Aorta (tissue), 5 donors: ENCODE measurements around the gene CATSPERD. TPM values are rescaled to one million over a fixed set of nuclear protein-coding genes. Genes with fewer than 3 reads are reported as not detected.

Experiments used
- ATAC-seq: fragments of 200-7000 bp; cut with Tn5 transposase; one replicate; pipeline ENCODE4 v1.9.1; 2022; ENCODE audit warnings: moderate library complexity; ENCODE audit not compliant: low FRiP score
- DNase-seq, 2 donors: peaks; one replicate each; pipeline ENCODE4 v3.0.0-alpha.2; 2020
- H3K27ac ChIP-seq, 2 donors: one replicate each; pipeline ENCODE4 v1.5.1; 2013; ENCODE audit warnings: low read length in 2 of 2, mild to moderate bottlenecking in 2 of 2, moderate library complexity in 2 of 2, control low read depth in 1 of 2, inconsistent platforms in 1 of 2, low read depth in 1 of 2
- H3K27me3 ChIP-seq, 2 donors: one replicate each; pipeline ENCODE4 v1.6.1; 2013; ENCODE audit warnings: control low read depth in 1 of 2, low read length in 1 of 2, mild to moderate bottlenecking in 1 of 2, moderate library complexity in 1 of 2; ENCODE audit not compliant: insufficient read depth in 2 of 2, control insufficient read depth in 1 of 2
- H3K36me3 ChIP-seq, 2 donors: one replicate each; pipeline ENCODE4 v1.6.1; 2013; ENCODE audit warnings: control low read depth in 1 of 2, low read length in 1 of 2, mild to moderate bottlenecking in 1 of 2; ENCODE audit not compliant: insufficient read depth in 2 of 2, control insufficient read depth in 1 of 2
- H3K4me1 ChIP-seq, 2 donors: one replicate each; pipeline ENCODE4 v1.6.1; 2013; ENCODE audit warnings: low read length in 2 of 2, control low read depth in 1 of 2, mild to moderate bottlenecking in 1 of 2, moderate library complexity in 1 of 2; ENCODE audit not compliant: insufficient read depth in 2 of 2, control insufficient read depth in 1 of 2
- H3K4me3 ChIP-seq, 2 donors: one replicate each; pipeline ENCODE4 v1.5.1; 2013; ENCODE audit warnings: low read length in 2 of 2, control low read depth in 1 of 2, mild to moderate bottlenecking in 1 of 2
- H3K9me3 ChIP-seq: one replicate; pipeline ENCODE4 v1.6.1; 2013; ENCODE audit warnings: mild to moderate bottlenecking, low read length; ENCODE audit not compliant: control insufficient read depth
- WGBS, 2 donors: extraction: QIAGEN DNeasy Blood & Tissue Kit; methylation state at CpG; one replicate each; pipeline ENCODE4 v1.1.7; 2013; 5-methylcytosine and 5-hydroxymethylcytosine counted together
- intact Hi-C, 2 donors: fragments of 100-400 bp; cut with DNase I; formaldehyde crosslinking; loops; one replicate each; pipeline versions ENCODE4 v1.14.2 to v1.15.0; 2022
- polyA plus RNA-seq, 2 donors: library from polyadenylated mRNA; stranded (reverse); fragments of 200-250 nt; gene quantifications; one replicate each; pipeline ENCODE4 v1.2.3, GENCODE V29; 2013
- total RNA-seq, 2 donors: library from RNA; stranded (reverse); fragmentation: NEBNext Ultra II Directional; extraction: Animal tissue kit (Norgen Biotek cat#: 25700); gene quantifications; one replicate each; pipeline ENCODE4 v1.2.1, GENCODE V29; 2021
- donor health status: healthy with polysubstance abuse.
- donor health status: Bipolar disorder and iron deficiency.
- donor health status: DM: no; HTN: no; CAD: no.
- donor health status: DM: no; HTN: no; CAD: no.
- donor health status: DM: yes; HTN: yes; CAD: no.

CATSPERD gene
- total and polyA plus RNA-seq, 4 donors: not detected

- no peak overlapping the region for H3K27ac ChIP-seq
- H3K36me3 ChIP-seq: no peaks in the 10 kb centered on the region
- no peaks in the 10 kb centered on the region for H3K27me3 ChIP-seq
- no peak overlapping the region for H3K4me3 ChIP-seq
- ATAC-seq: no peak
- H3K4me1 ChIP-seq: no peaks in the 10 kb centered on the region
- H3K9me3 ChIP-seq: no peaks in the 10 kb centered on the region
- intact Hi-C loops: loop anchor here (10.0 kb wide), 2 partner anchors 88 to 218 kb away; no protein-coding TSS in a partner anchor
- WGBS, 2 donors: 93 to 96% methylated on average over 5 of the region's 5 CpGs
- no peak for DNase-seq
Observed at GRCh38 chr19:5806905-5807304, 86.5 kb downstream of the CATSPERD start.

GRCh38 chr19:5808120-5808816, 87.8 kb downstream of the CATSPERD start:
- DNase-seq (peak in 1 of 2 donors; percentile 41), ATAC-seq (no peak)
- intact Hi-C loops: loop anchor here (10.0 kb wide), 2 partner anchors 87 to 217 kb away; no protein-coding TSS in a partner anchor
- 83 to 85% methylated on average over 20 to 21 of the region's 21 CpGs for WGBS, 2 donors
- no peaks in the 10 kb centered on the region for H3K27me3 ChIP-seq
- H3K36me3 ChIP-seq: no peaks in the 10 kb centered on the region
- no peaks in the 10 kb centered on the region for H3K9me3 ChIP-seq
- no peak overlapping the region for H3K27ac ChIP-seq
- H3K4me1 ChIP-seq: no peaks in the 10 kb centered on the region
- H3K4me3 ChIP-seq: no peak overlapping the region

- DNase-seq (no peak), ATAC-seq (no peak)
- Histone ChIP-seq H3K27ac (no peak overlapping the region), H3K27me3 (no peaks in the 10 kb centered on the region), H3K4me1 (no peaks in the 10 kb centered on the region), H3K36me3 (no peaks in the 10 kb centered on the region), H3K9me3 (no peaks in the 10 kb centered on the region), H3K4me3 (no peak overlapping the region)
- WGBS, 2 donors: 89 to 90% methylated on average over 9 of the region's 9 CpGs
- intact Hi-C loops: loop anchor here (10.0 kb wide), 2 partner anchors 86 to 216 kb away; no protein-coding TSS in a partner anchor
Observed at GRCh38 chr19:5809053-5809452, 88.6 kb downstream of the CATSPERD start.

DNA sequence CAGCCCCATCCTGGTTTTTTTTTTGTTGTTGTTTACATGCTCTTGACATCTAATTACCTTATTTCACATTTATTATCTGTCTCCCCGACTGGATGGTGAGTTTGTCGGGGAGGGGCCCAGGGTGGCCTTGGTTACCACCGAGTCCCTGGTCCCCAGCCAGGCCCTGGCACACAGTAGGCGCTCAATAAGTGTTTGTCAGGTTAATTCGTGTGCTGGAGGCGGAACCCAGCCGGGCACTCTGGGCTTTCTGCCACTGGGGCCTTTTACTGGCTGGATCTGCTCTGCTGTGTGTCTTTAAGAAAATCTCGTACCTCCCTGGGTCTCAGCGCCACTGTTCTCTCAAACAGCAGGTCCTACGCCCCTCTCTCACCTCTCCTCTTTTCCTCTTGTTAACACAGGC, 89.0 kb downstream of the CATSPERD start:
- Histone ChIP-seq H3K27me3 (no peaks in the 10 kb centered on the region), H3K36me3 (no peaks in the 10 kb centered on the region), H3K27ac (no peak overlapping the region), H3K4me1 (no peaks in the 10 kb centered on the region), H3K9me3 (no peaks in the 10 kb centered on the region), H3K4me3 (no peak overlapping the region)
- intact Hi-C loops: loop anchor here (10.0 kb wide), 2 partner anchors 85 to 215 kb away; no protein-coding TSS in a partner anchor
- no peak for DNase-seq
- no peak for ATAC-seq
- 71 to 76% methylated on average over 10 of the region's 10 CpGs for WGBS, 2 donors

GRCh38 chr19:5811117-5811516, 90.7 kb downstream of the CATSPERD start:
- H3K9me3 ChIP-seq: no peaks in the 10 kb centered on the region
- H3K27me3 ChIP-seq: no peaks in the 10 kb centered on the region
- ATAC-seq (no peak), DNase-seq (no peak)
- H3K36me3 ChIP-seq: no peaks in the 10 kb centered on the region
- no peak overlapping the region for H3K27ac ChIP-seq
- WGBS, 2 donors: 91 to 95% methylated on average over 4 of the region's 4 CpGs
- intact Hi-C loops: no loop called here
- no peaks in the 10 kb centered on the region for H3K4me1 ChIP-seq
- no peak overlapping the region for H3K4me3 ChIP-seq

GRCh38 chr19:5814123-5814851, 93.8 kb downstream of the CATSPERD start:
- DNase-seq (no peak), ATAC-seq (no peak)
- 74 to 77% methylated on average over 9 of the region's 9 CpGs for WGBS, 2 donors
- intact Hi-C loops: no loop called here
- Histone ChIP-seq H3K4me3 (no peak overlapping the region), H3K36me3 (no peaks in the 10 kb centered on the region), H3K4me1 (no peaks in the 10 kb centered on the region), H3K9me3 (no peaks in the 10 kb centered on the region), H3K27me3 (no peaks in the 10 kb centered on the region), H3K27ac (no peak overlapping the region)

GRCh38 chr19:5814852-5815246, 94.4 kb downstream of the CATSPERD start:
- DNase-seq (no peak), ATAC-seq (no peak)
- no peaks in the 10 kb centered on the region for H3K4me1 ChIP-seq
- no peaks in the 10 kb centered on the region for H3K9me3 ChIP-seq
- no peaks in the 10 kb centered on the region for H3K27me3 ChIP-seq
- intact Hi-C loops: no loop called here
- no peaks in the 10 kb centered on the region for H3K36me3 ChIP-seq
- no peak overlapping the region for H3K4me3 ChIP-seq
- 58 to 65% methylated on average over 10 to 11 of the region's 11 CpGs for WGBS, 2 donors
- H3K27ac ChIP-seq: no peak overlapping the region

DNA sequence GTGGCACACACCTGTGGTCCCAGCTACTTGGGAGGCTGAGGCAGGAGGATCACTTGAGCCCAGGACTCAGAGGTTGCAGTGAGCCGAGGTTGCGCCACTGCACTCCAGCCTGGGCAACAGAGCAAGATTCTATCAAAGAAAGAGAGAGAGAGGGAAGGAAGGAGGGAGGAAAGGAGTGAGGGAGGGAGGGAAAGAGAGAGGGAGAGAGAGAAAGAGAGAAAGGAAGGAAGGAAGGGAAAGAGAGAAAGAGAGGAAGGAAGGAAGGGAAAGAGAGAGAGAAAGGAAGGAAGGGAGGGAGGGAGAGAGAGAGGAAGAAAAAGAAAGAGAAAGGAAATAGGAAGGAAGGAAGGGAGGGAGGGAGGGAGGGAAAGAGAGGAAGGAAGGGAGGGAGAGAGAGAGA, 96.8 kb downstream of the CATSPERD start:
- ATAC-seq (no peak), DNase-seq (no peak)
- no peaks in the 10 kb centered on the region for H3K36me3 ChIP-seq
- no peak overlapping the region for H3K27ac ChIP-seq
- no peaks in the 10 kb centered on the region for H3K9me3 ChIP-seq
- no peaks in the 10 kb centered on the region for H3K4me1 ChIP-seq
- H3K27me3 ChIP-seq: no peaks in the 10 kb centered on the region
- intact Hi-C loops: no loop called here
- WGBS, 2 donors: 78 to 80% methylated on average over 2 of the region's 2 CpGs
- H3K4me3 ChIP-seq: no peak overlapping the region

DNA sequence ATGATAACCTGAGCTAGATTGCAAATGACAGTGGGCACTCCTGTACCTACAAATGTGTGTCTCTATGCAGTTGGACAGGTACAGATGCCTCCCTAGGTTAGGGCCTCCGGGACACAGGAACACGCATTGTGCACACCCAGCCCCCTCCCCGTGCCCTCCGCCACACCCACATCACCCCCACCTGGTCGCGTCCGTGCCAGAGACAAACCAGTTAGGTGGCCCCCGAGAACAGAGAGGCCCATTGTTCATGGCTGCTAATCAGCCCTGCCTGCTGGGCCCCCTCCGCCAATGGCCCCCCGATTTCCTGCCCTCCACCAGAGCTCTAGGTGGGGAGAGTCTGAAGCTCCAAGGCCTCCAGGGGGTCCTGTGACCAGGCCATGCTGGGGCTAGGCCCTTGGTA, 98.2 kb downstream of the CATSPERD start:
- ATAC-seq (no peak), DNase-seq (no peak)
- H3K9me3 ChIP-seq: no peaks in the 10 kb centered on the region
- H3K36me3 ChIP-seq: no peaks in the 10 kb centered on the region
- 83% methylated on average over 10 of the region's 10 CpGs for WGBS, 2 donors
- intact Hi-C loops: no loop called here
- no peaks in the 10 kb centered on the region for H3K4me1 ChIP-seq
- no peaks in the 10 kb centered on the region for H3K27me3 ChIP-seq
- no peak overlapping the region for H3K27ac ChIP-seq
- H3K4me3 ChIP-seq: no peak overlapping the region
